HG03354 (cell line): Measurements from ENCODE around the gene RNASE13.
"Not testable (repeated sequence)": the region's sequence is repeated elsewhere in the genome, so short reads cannot be mapped to it uniquely, and the experiment has no call there.

Experiments
- ATAC-seq: cut with Tn5 transposase; IDR thresholded peaks from one replicate; pipeline ENCODE4 v1.9.1; 2021; ENCODE audit warnings: mild to moderate bottlenecking; ENCODE audit not compliant: unreplicated experiment, poor library complexity, severe bottlenecking

Gene RNASE13

GRCh38 chr14:21025371-21026273 lies 9.0 kb downstream of the RNASE13 start:
- no peak for ATAC-seq

GRCh38 chr14:21024585-21025370 lies 9.8 kb downstream of the RNASE13 start, which contains the start of gene NDRG2:
Gene NDRG2, minus strand, starts transcription at chr14:21025061. Its CDS starts 1,746 bp downstream, at chr14:21023315.
- no peak for ATAC-seq

GRCh38 chr14:21023817-21024584 lies 10.6 kb downstream of the RNASE13 start:
- no peak for ATAC-seq

GRCh38 chr14:21023174-21023573 lies 11.4 kb downstream of the RNASE13 start:
- no peak for ATAC-seq

- ATAC-seq = no peak
These were observed 11.9 kb downstream of the RNASE13 start for GRCh38 chr14:21022686-21023085.

- no peak for ATAC-seq
These were observed 13.5 kb downstream of the RNASE13 start for GRCh38 chr14:21020977-21021545.

- no peak for ATAC-seq
These were observed 15.2 kb downstream of the RNASE13 start for GRCh38 chr14:21019366-21019765.

- ATAC-seq = no peak
These were observed 15.8 kb downstream of the RNASE13 start for GRCh38 chr14:21018781-21019180.

- no peak for ATAC-seq
These were observed 16.3 kb downstream of the RNASE13 start for GRCh38 chr14:21018286-21018685.

GRCh38 chr14:21017528-21018245 lies 16.9 kb downstream of the RNASE13 start:
- ATAC-seq = no peak

GRCh38 chr14:21016413-21017190 lies 18.0 kb downstream of the RNASE13 start:
- ATAC-seq = no peak

GRCh38 chr14:21015312-21015711 lies 19.3 kb downstream of the RNASE13 start:
- no peak for ATAC-seq

- ATAC-seq = peak; percentile 76
These were observed 19.8 kb downstream of the RNASE13 start for GRCh38 chr14:21014761-21015190.

- ATAC-seq = no peak
These were observed 23.5 kb downstream of the RNASE13 start for GRCh38 chr14:21011136-21011535.

- not testable (repeated sequence) for ATAC-seq
These were observed 24.9 kb downstream of the RNASE13 start for GRCh38 chr14:21009721-21010120.

- ATAC-seq = no peak
These were observed 30.7 kb downstream of the RNASE13 start for GRCh38 chr14:21003788-21004346.

GRCh38 chr14:21001218-21001617 lies 33.4 kb downstream of the RNASE13 start:
- no peak for ATAC-seq

- no peak for ATAC-seq
These were observed 35.0 kb downstream of the RNASE13 start for GRCh38 chr14:20999591-20999990.
